Activated CD4-positive, alpha-beta T cell treated with anti-CD3 and anti-CD28 coated beads, Interleukin-2, amount 10 ng/mL, durations not matched to agents 7 days and 5 days (primary cell): Measurements from ENCODE around the gene LUC7L3. TPM values are rescaled to one million over a fixed set of nuclear protein-coding genes. Genes with fewer than 3 reads are reported as not detected.

Source experiments
- microRNA-seq: library from miRNA; unstranded; fragments of <30 nt; microRNA quantifications from one replicate; pipeline ENCODE4 v1.2.0, GENCODE V29; 2021; ENCODE audit warnings: borderline microRNAs expressed, borderline replicate concordance
- total RNA-seq, 2 experiments: library from RNA; stranded (reverse); gene quantifications; one replicate each; pipeline ENCODE4 v1.2.3, GENCODE V29; 2021

Gene LUC7L3
- total RNA-seq, 2 experiments from 2014 or later, result 108 to 139 TPM

Small RNAs within 50 kb of the gene (microRNA-seq; reads per million reads assigned to microRNA genes)
- gene MIR8059, result not detected

Other genes with a start within 250 kb of the LUC7L3 start
- 10 to 100 TPM; 22.5 to 25.1 TPM for gene RSAD1, start 240.7 kb upstream of the LUC7L3 start, total RNA-seq
- 1 to 10 TPM; 3.0 to 4.8 TPM for gene MYCBPAP, start 211.2 kb upstream of the LUC7L3 start, total RNA-seq
- not detected for gene EPN3, start 186.9 kb upstream of the LUC7L3 start, total RNA-seq
- gene SPATA20, start 172.4 kb upstream of the LUC7L3 start, total RNA-seq, result 1 to 10 TPM; 3.9 to 6.2 TPM
- not detected for gene CACNA1G, start 158.9 kb upstream of the LUC7L3 start, total RNA-seq
- gene ABCC3, start 84.7 kb upstream of the LUC7L3 start, total RNA-seq, result not detected
- gene ANKRD40, start 11.7 kb upstream of the LUC7L3 start, total RNA-seq, result 10 to 100 TPM; 31.1 to 34.2 TPM
- not detected for gene ANKRD40CL, start 47.9 kb downstream of the LUC7L3 start, total RNA-seq
- gene WFIKKN2, start 116.0 kb downstream of the LUC7L3 start, total RNA-seq, result not detected
- gene TOB1, start 146.8 kb downstream of the LUC7L3 start, total RNA-seq, result 10 to 100 TPM; 81.8 to 99.0 TPM